Glutamatergic neuron (in vitro differentiated cells): Measurements from ENCODE around the gene CCDC92. TPM values are rescaled to one million over a fixed set of nuclear protein-coding genes. Genes with fewer than 3 reads are reported as not detected.

Source experiments
- DNase-seq: peaks from one replicate; pipeline ENCODE4 v3.0.0; 2022
- H3K27ac Mint-ChIP-seq: one replicate; pipeline ENCODE4 v1.8.0; 2020; ENCODE audit warnings: mild to moderate bottlenecking, mixed read lengths, inconsistent platforms; ENCODE audit not compliant: unreplicated experiment
- H3K27me3 Mint-ChIP-seq: one replicate; pipeline ENCODE4 v1.8.0; 2020; ENCODE audit warnings: mild to moderate bottlenecking, moderate library complexity, mixed read lengths, inconsistent platforms; ENCODE audit not compliant: unreplicated experiment
- H3K36me3 Mint-ChIP-seq: one replicate; pipeline ENCODE4 v1.8.0; 2020; ENCODE audit warnings: mild to moderate bottlenecking, mixed read lengths, inconsistent platforms; ENCODE audit not compliant: unreplicated experiment
- H3K4me1 Mint-ChIP-seq: one replicate; pipeline ENCODE4 v1.8.0; 2020; ENCODE audit warnings: mild to moderate bottlenecking, low read depth, mixed read lengths, inconsistent platforms; ENCODE audit not compliant: unreplicated experiment
- H3K4me3 Mint-ChIP-seq: one replicate; pipeline ENCODE4 v1.8.0; 2020; ENCODE audit warnings: mild to moderate bottlenecking, mixed read lengths, inconsistent platforms; ENCODE audit not compliant: unreplicated experiment
- H3K9me3 Mint-ChIP-seq: one replicate; pipeline ENCODE4 v1.8.0; 2020; ENCODE audit warnings: mild to moderate bottlenecking, moderate library complexity, mixed read lengths, inconsistent platforms; ENCODE audit not compliant: unreplicated experiment
- CTCF ChIP-seq: fragments of 200-600 bp; sonication (generic); IDR thresholded peaks from one replicate; pipeline ENCODE4 v1.5.0; 2021; ENCODE audit not compliant: partially characterized antibody, unreplicated experiment
- total RNA-seq: library from RNA; stranded (reverse); fragmentation: NEBNext Ultra II Directional; extraction: Animal tissue kit (Norgen Biotek cat#: 25700); gene quantifications from one replicate; pipeline ENCODE4 v1.2.1, GENCODE V29; 2021; ENCODE audit not compliant: unreplicated experiment

The CCDC92 gene
- total RNA-seq, 1 donor from 2014 or later, result 96.2 TPM

GRCh38 chr12:123987022-123987421 is 14.4 kb upstream of the CCDC92 start:
- H3K27ac Mint-ChIP-seq, result peak overlapping the region; percentile 87
- H3K4me3 Mint-ChIP-seq, result no peak overlapping the region
- no peak for DNase-seq
- peaks cover 57% of the 10 kb centered on the region for H3K4me1 Mint-ChIP-seq
- H3K36me3 Mint-ChIP-seq, result peaks cover 6% of the 10 kb centered on the region
- no peak for TF ChIP-seq CTCF
- peaks cover 2% of the 10 kb centered on the region for H3K27me3 Mint-ChIP-seq
- H3K9me3 Mint-ChIP-seq, result peaks cover 10% of the 10 kb centered on the region

GRCh38 chr12:123986374-123986965 is 13.8 kb upstream of the CCDC92 start:
- Mint-ChIP-seq H3K4me1 (peaks cover 60% of the 10 kb centered on the region), H3K27me3 (peaks cover 2% of the 10 kb centered on the region), H3K36me3 (peaks cover 6% of the 10 kb centered on the region), H3K27ac (peak overlapping the region; percentile 87), H3K9me3 (peaks cover 10% of the 10 kb centered on the region), H3K4me3 (peak overlapping the region; percentile 72)
- DNase-seq, result no peak
- TF ChIP-seq CTCF, result no peak

- peaks cover 2% of the 10 kb centered on the region for H3K27me3 Mint-ChIP-seq
- TF ChIP-seq CTCF, result no peak
- no peak for DNase-seq
- peaks cover 10% of the 10 kb centered on the region for H3K9me3 Mint-ChIP-seq
- peak overlapping the region; percentile 76 for H3K4me3 Mint-ChIP-seq
- peaks cover 60% of the 10 kb centered on the region for H3K4me1 Mint-ChIP-seq
- H3K27ac Mint-ChIP-seq, result peak overlapping the region; percentile 37
- H3K36me3 Mint-ChIP-seq, result peaks cover 6% of the 10 kb centered on the region
Measured at GRCh38 chr12:123984903-123985302, 12.3 kb upstream of the CCDC92 start.

- peaks cover 2% of the 10 kb centered on the region for H3K27me3 Mint-ChIP-seq
- peak; percentile 17 for TF ChIP-seq CTCF
- peak overlapping the region; percentile 49 for H3K27ac Mint-ChIP-seq
Measured at GRCh38 chr12:123983822-123984485, 11.3 kb upstream of the CCDC92 start.

GRCh38 chr12:123982269-123982668 is 9.6 kb upstream of the CCDC92 start:
- Mint-ChIP-seq H3K27me3 (peaks cover 2% of the 10 kb centered on the region), H3K4me1 (peaks cover 51% of the 10 kb centered on the region), H3K9me3 (peaks cover 5% of the 10 kb centered on the region), H3K36me3 (no peaks in the 10 kb centered on the region), H3K27ac (no peak overlapping the region), H3K4me3 (no peak overlapping the region)
- no peak for DNase-seq
- no peak for TF ChIP-seq CTCF

More at GRCh38 chr12:123983822-123984485, 11.3 kb upstream of the CCDC92 start:
- peaks cover 10% of the 10 kb centered on the region for H3K9me3 Mint-ChIP-seq
- peaks cover 6% of the 10 kb centered on the region for H3K36me3 Mint-ChIP-seq
- H3K4me3 Mint-ChIP-seq, result peak overlapping the region; percentile 76
- DNase-seq, result no peak
- H3K4me1 Mint-ChIP-seq, result peaks cover 53% of the 10 kb centered on the region
